OCI-LY7 (cell line): ENCODE data around the gene DPM2. TPM values are rescaled to one million over a fixed set of nuclear protein-coding genes. Genes with fewer than 3 reads are reported as not detected.
A peak's percentile ranks its signal among the peaks of the same experiment; 100 is the strongest.

Experiments used
- BruUV-seq: library from RNA; stranded (reverse); fragments of 400-500 nt; replicated peaks from 2 replicates; lab custom pipeline; 2021; lab: Mats Ljungman, UMichigan
- CTCF ChIA-PET: fragments of 300-600 bp; sonication (Branson Sonifier 250); formaldehyde crosslinking; loops from one replicate; lab custom pipeline; 2022; ENCODE audit warnings: antibody characterized with exemption; ENCODE audit not compliant: unreplicated experiment; lab: Charles Lee
- POLR2A ChIA-PET: fragments of 300-600 bp; sonication (Branson Sonifier 250); formaldehyde crosslinking; loops from one replicate; lab custom pipeline; 2022; ENCODE audit warnings: antibody characterized with exemption; lab: Charles Lee
- DNase-seq: peaks from one replicate; pipeline ENCODE4 v3.0.0-alpha.2; 2015; ENCODE audit warnings: low spot score
- H2AFZ ChIP-seq: fragments of 200-600 bp; sonication (generic), shearing (Covaris generic); 2 replicates; pipeline ENCODE4 v1.6.1; 2014; ENCODE audit warnings: mild to moderate bottlenecking, antibody characterized with exemption, low read length, moderate library complexity
- H3K27ac ChIP-seq: fragments of 200-600 bp; sonication (generic); 2 replicates; pipeline ENCODE4 v1.5.1; 2014; ENCODE audit warnings: mixed run types, low read depth, mild to moderate bottlenecking, moderate library complexity, low read length, inconsistent platforms; ENCODE audit not compliant: poor library complexity, severe bottlenecking
- H3K36me3 ChIP-seq: fragments of 200-600 bp; sonication (generic); 2 replicates; pipeline ENCODE4 v1.6.1; 2014; ENCODE audit warnings: mild to moderate bottlenecking, antibody characterized with exemption, low read length, moderate library complexity, mixed read lengths; ENCODE audit not compliant: insufficient read depth
- H3K4me1 ChIP-seq: fragments of 200-600 bp; sonication (generic); 2 replicates; pipeline ENCODE4 v1.5.1; 2014; ENCODE audit warnings: mild to moderate bottlenecking, low read length; ENCODE audit not compliant: insufficient read depth, poor library complexity, severe bottlenecking
- H3K4me2 ChIP-seq: fragments of 200-600 bp; sonication (generic); 2 replicates; pipeline ENCODE4 v1.6.1; 2014; ENCODE audit warnings: mild to moderate bottlenecking, low read length
- H3K4me3 ChIP-seq: fragments of 200-600 bp; sonication (generic); 2 replicates; pipeline ENCODE4 v1.5.1; 2014; ENCODE audit warnings: mild to moderate bottlenecking, low read depth, low read length; ENCODE audit not compliant: poor library complexity, severe bottlenecking
- H3K79me2 ChIP-seq: fragments of 200-600 bp; sonication (generic); 2 replicates; pipeline ENCODE4 v1.6.1; 2016; ENCODE audit warnings: low read depth, mild to moderate bottlenecking, low read length, moderate library complexity, mixed read lengths; ENCODE audit not compliant: insufficient read depth
- H3K9me2 ChIP-seq: fragments of 200-600 bp; sonication (generic); 2 replicates; pipeline ENCODE4 v1.6.1; 2016; ENCODE audit warnings: mild to moderate bottlenecking, low read length, mixed read lengths; ENCODE audit not compliant: insufficient read depth
- H3K9me3 ChIP-seq: fragments of 200-600 bp; sonication (generic); 2 replicates; pipeline ENCODE4 v1.6.1; 2014; ENCODE audit warnings: mild to moderate bottlenecking, mixed run types, low read length, mixed read lengths
- H4K20me1 ChIP-seq: fragments of 200-600 bp; sonication (generic); 2 replicates; pipeline ENCODE4 v1.6.1; 2014; ENCODE audit warnings: mild to moderate bottlenecking, antibody characterized with exemption, low read length, moderate library complexity, mixed read lengths; ENCODE audit not compliant: insufficient read depth
- EZH2phosphoT487 ChIP-seq: fragments of 200-600 bp; sonication (generic); IDR thresholded peaks from 2 replicates; pipeline ENCODE4 v1.6.1; 2018; ENCODE audit warnings: low read depth, borderline replicate concordance, mild to moderate bottlenecking, mixed run types, antibody characterized with exemption, low read length, moderate library complexity, mixed read lengths
- intact Hi-C: fragments of 100-400 bp; cut with micrococcal nuclease; formaldehyde crosslinking; loops from one replicate; pipeline ENCODE4 v1.10.0; 2022; ENCODE audit not compliant: unreplicated experiment
- total RNA-seq, 2 experiments: library from RNA; depleted of rRNA in 1 of 2; stranded (reverse); fragments of >200 nt in 1 of 2; shearing (Covaris generic) in 1 of 2; gene quantifications; 2 replicates each; pipeline ENCODE4 v1.2.3, GENCODE V29; 2014 to 2022
- TF ChIP-seq, protein P1 (sequence below): fragments of 200-600 bp; sonication (generic); conservative IDR thresholded peaks from 2 replicates; pipeline ENCODE4 v1.5.1; 2014; ENCODE audit warnings: mild to moderate bottlenecking, antibody characterized with exemption, low read length, moderate library complexity, mixed read lengths

The DPM2 gene
- total RNA-seq, 2 experiments from 2014 or later, result 49.7 to 50.7 TPM

DNA sequence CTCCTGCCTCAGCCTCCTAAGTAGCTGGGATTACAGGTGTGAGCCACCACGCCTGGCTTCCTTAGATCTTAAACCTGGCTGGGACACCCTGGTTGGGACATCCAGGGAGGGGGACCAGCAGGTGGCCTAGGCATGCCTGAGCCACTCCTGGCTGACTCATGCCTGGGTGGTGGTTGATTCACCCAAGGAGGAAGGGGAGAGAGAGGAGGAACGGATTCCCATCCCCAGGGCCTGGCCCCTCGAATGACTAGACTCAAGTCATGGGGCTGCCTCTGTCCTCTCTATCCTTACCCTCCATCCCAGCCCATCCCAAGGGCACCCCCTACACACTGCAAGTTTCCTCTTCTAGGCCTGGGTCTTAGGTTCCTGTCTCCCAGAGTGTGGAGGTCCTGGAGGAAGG is 30.4 kb upstream of the DPM2 start:
- no peak for DNase-seq
- no peak overlapping the region for H2AFZ ChIP-seq
- peaks cover 29% of the 10 kb centered on the region for H3K36me3 ChIP-seq
- intact Hi-C loops, result no loop called here
- H3K9me3 ChIP-seq, result no peaks in the 10 kb centered on the region
- H3K4me2 ChIP-seq, result peak overlapping the region; percentile 84; the same call in 1 of the 2 replicates
- 0 out of 2 replicates have a peak, but pooled peaks cover 6% of the 10 kb centered on the region for H4K20me1 ChIP-seq
- H3K9me2 ChIP-seq, result no peaks in the 10 kb centered on the region
- peaks cover 86% of the 10 kb centered on the region for H3K79me2 ChIP-seq
- H3K4me1 ChIP-seq, result peaks cover 100% of the 10 kb centered on the region
- ChIA-PET POLR2A (no interaction called here), CTCF (no interaction called here)
- H3K27ac ChIP-seq, result peak overlapping the region; percentile 95
- BruUV-seq, result no TSS peak
- no peak overlapping the region for H3K4me3 ChIP-seq
- no peak for TF ChIP-seq EZH2phosphoT487
- TF ChIP-seq, protein P1, sequence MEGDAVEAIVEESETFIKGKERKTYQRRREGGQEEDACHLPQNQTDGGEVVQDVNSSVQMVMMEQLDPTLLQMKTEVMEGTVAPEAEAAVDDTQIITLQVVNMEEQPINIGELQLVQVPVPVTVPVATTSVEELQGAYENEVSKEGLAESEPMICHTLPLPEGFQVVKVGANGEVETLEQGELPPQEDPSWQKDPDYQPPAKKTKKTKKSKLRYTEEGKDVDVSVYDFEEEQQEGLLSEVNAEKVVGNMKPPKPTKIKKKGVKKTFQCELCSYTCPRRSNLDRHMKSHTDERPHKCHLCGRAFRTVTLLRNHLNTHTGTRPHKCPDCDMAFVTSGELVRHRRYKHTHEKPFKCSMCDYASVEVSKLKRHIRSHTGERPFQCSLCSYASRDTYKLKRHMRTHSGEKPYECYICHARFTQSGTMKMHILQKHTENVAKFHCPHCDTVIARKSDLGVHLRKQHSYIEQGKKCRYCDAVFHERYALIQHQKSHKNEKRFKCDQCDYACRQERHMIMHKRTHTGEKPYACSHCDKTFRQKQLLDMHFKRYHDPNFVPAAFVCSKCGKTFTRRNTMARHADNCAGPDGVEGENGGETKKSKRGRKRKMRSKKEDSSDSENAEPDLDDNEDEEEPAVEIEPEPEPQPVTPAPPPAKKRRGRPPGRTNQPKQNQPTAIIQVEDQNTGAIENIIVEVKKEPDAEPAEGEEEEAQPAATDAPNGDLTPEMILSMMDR, result no peak

- H3K4me3 ChIP-seq, result peak overlapping the region; percentile 17
- ChIA-PET POLR2A (no interaction called here), CTCF (no interaction called here)
- peaks cover 36% of the 10 kb centered on the region for H3K36me3 ChIP-seq
- intact Hi-C loops, result no loop called here
- no peak for DNase-seq
- 0 out of 2 replicates have a peak, but pooled peaks cover 6% of the 10 kb centered on the region for H4K20me1 ChIP-seq
- H3K4me1 ChIP-seq, result peaks cover 96% of the 10 kb centered on the region
- H3K79me2 ChIP-seq, result peaks cover 86% of the 10 kb centered on the region
- H2AFZ ChIP-seq, result no peak overlapping the region
- TF ChIP-seq, protein P1, result no peak
- no peak for TF ChIP-seq EZH2phosphoT487
- H3K27ac ChIP-seq, result peak overlapping the region; percentile 77
- H3K9me3 ChIP-seq, result no peaks in the 10 kb centered on the region
- H3K4me2 ChIP-seq, result peak overlapping the region; percentile 84
- no peaks in the 10 kb centered on the region for H3K9me2 ChIP-seq
- BruUV-seq, result no TSS peak
These were observed 29.6 kb upstream of the DPM2 start for GRCh38 chr9:127967151-127967809.
